SW480 (cell line): ENCODE results near the gene IGSF23.
"Not testable (repeated sequence)": the region's sequence is repeated elsewhere in the genome, so short reads cannot be mapped to it uniquely, and the experiment has no call there.

Experiments
- DNase-seq: peaks from one replicate; pipeline ENCODE4 v3.0.0-alpha.2; 2016; ENCODE audit warnings: low spot score

IGSF23 gene

DNA sequence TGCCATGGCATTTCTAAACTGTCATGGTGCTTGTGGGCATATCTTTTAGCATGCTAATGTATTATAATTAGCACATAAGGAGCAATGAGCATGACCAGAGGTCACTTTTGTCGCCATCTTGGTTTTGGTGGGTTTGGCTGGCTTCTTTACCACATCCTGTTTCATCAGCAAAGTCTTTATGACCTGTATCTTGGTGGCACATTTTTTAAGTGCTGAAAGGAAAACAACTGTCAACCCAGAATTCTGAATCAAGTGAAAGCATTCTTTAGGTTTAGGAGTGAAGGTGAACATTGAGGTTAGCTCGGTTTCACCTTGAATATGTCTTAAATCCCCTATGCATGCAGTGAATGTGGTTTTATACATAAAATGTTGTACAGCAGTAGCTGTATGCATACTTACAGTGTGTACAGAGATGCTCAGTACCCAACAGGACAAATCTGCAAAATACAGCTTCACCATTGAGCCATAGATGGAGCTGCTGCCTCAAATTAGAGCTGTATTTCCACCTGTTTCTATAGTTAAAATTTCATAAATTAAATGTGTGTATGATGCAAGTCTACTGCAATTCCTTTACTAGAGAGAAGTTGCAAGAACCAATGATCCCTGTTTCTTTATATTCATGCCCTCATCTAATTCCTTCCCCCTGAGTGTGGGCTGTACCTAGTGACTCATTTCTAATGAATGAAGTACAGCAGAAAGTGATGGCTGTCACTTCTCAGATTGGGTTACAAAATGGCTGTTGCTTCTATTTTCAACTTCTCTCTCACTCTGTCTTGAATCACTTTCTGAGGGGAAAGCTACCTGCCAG is 25.2 kb upstream of the IGSF23 start:
- peak; percentile 99 for DNase-seq

DNA sequence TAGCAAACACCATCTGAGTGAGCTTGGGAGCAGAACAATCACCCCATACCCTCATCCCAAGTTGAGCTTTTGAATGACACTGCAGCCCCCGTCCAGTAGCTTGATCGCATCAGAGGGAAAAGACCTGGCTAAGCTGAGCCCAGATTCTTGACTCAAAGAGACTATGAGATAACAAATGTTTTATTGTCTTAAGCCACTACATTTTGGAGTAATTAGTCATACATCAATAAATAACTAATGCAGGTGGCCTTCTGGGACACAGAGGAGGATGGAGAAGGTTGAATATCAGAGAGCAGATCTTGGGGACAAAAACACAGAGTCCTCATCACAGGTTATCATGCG is 24.6 kb upstream of the IGSF23 start:
- peak; percentile 89 for DNase-seq

DNA sequence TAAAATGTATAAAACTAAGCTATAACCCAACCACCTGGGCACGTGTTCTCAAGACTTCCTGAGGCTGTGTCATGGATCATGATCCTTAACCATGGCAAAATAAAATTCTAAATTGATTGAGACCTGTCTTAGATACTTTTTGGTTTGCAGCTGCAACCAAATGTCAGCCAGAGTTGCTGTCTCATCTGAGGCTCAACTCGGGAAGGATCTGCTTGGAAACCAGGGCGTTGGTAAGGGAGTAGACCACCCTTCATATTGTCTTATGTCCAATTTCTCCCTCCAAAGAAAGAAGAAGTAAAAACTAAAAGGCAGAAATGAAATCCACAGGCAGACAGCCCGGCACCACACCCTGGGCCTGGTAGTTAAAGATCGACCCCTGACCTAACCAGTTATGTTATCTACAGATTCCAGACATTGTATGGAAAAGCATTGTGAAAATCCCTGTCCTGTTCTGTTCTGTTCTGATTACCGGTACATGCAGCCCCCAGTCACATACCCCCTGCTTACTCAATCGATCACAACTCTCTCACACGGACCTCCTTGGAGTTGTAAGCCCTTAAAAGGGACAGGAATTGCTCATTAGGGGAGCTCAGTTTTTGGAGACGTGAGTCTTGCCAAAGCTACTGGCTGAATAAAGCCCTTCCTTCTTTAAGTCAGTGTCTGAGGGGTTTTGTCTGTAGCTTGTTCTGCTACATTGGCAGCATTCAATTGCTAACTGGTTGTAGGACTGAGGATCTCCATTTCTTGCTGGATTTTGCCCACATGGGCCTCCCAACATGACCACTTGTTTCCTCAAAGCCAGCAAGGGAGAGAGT is 22.9 kb upstream of the IGSF23 start:
- DNase-seq: no peak

DNA sequence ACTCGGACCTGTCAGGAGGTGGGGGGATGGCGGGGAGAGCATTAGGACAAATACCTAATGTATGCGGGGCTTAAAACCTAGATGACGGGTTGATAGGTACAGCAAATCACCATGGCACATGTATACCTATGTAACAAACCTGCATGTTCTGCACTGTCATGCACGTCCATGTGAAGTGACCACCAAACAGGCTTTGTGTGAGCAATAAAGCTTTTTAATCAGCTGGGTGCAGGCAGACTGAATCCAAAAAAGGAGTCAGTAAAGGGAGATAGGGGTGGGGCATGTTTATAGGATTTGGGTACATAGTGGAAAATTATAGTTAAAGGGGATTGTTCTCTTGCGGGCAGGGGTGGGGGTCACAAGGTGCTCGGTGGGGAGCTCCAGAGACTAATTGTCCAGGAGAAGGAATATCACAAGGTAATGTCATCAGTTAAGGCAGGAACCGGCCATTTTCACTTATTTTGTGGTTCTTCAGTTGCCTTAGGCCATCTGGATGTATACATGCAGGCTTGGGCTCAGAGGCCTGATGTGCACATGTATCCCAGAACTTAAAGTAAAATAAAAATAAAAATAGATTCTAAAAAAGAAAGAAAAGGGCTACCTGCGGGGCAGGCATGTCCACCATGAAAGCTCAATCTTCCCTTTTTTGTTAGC is 21.9 kb upstream of the IGSF23 start:
- DNase-seq: not testable (repeated sequence)

DNA sequence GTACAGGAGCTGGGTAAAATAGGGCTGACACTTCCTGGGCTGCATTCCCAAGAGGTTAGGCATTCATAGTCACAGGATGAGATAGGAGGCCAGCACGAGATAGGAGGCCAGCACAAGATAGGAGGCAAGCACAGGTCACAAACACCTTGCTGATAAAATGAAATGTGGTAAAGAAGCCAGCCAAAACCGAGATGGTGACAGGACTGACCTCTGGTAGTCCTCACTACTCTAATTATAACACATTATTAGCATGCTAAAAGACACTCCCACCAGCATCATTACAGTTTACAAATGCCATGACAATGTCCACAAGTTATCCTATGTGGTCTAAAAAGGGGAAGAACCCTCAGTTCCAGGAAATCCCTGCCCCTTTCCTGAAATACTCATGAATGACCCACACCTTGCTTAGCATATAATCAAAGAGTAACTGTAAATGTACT is 20.9 kb upstream of the IGSF23 start:
- no peak for DNase-seq

DNA sequence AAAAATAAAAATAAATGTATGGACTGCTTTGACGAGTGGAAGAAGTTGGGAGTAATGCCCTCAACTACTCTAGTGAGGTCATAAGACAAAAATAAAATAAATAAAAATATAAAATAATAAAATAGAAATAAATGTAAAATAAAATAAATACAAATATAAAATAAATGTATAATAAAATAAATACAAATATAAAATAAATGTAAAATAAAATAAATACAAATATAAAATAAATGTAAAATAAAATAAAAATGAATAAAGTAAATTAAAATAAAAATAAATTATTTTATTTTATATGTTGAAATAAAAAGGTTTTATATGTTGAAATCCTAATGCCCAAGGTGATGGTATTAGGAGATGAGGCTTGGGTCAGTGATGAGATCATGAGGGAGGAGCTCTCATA is 20.1 kb upstream of the IGSF23 start:
- no peak for DNase-seq

DNA sequence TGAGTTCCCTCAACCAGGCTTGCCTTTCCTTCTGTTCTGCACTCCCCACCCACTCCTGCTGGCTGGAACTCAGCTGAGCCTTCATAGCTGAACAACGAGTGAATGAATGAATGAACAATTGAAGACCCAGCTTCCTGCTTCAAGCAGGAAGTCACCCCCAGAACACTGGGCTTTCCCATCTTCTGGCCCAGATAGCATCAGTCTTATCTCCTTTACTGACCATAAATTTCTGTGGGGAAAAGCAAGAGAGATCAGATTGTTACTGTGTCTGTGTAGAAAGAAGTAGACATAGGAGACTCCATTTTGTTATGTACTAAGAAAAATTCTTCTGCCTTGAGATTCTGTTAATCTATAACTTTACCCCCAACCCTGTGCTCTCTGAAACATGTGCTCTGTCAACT is 19.5 kb upstream of the IGSF23 start:
- DNase-seq: not testable (repeated sequence)

DNA sequence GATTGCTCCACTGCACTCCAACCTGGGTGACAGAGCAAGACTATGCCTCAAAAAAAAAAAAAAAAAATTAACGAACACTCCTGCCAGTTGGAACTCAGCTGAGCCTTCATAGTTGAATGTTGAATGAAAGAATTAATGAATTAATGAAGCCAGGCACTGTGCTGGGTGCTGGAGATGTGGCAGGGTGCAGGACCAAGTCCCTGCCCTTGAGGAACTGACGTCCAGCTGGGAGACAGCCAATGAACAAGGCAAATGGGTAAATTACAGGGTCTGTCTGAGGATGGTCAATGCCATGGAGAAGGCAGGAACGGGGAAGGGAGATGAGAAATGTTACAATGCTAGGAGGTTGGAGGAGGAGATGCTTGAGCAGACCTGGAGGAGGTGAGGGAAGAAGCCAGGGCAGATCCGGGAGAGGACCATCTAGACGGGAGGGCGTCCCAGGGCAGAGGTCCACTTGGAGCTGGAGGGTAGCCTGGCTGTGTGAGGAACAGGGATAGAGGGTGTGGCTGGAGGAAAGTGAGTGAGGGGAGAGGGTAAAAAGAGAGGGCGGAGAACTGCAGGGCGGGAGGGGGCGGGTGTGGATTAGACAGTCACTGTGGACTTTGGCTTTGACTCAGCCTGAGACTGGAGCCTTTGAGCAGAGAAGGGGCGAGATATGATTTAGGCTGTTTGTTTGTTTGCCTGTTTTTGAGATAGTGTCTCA is 16.8 kb upstream of the IGSF23 start:
- DNase-seq: peak; percentile 58

DNA sequence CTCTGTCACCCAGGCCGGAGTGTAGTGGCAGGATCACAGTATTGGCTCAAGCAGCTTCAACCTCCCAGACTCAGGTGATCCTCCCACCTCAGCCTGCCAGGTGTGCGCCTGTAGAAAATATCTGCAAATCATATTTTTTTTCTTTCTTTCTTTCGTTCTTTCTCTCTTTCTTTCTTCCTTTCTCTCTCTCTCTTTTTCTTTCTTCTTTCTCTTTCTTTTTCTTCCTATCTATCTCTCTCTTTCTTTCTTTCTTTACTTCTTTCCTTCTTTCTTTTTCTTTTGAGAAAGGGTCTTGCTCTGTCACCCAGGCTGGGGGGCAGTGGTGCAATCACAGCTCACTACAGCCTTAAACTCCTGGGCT is 16.3 kb upstream of the IGSF23 start:
- DNase-seq: no peak

DNA sequence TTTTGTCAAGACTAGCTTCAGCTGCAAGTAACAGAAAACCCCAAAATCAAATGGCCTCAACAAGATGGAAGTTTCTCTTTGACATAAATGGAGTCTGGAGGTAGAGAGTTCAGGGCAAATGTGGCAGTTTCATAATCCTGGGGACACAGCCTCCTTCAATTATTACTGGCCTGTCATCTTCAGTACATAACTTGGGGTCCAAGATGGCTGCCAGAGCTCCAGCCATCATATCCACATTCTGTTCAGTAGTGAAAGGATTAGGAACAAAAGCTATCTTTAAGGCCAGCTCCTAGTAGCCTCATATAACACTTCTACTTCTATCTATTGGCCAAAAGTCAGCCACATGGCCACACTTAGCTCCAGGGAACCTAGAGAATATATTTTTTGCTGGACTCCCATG is 15.0 kb upstream of the IGSF23 start:
- no peak for DNase-seq

DNA sequence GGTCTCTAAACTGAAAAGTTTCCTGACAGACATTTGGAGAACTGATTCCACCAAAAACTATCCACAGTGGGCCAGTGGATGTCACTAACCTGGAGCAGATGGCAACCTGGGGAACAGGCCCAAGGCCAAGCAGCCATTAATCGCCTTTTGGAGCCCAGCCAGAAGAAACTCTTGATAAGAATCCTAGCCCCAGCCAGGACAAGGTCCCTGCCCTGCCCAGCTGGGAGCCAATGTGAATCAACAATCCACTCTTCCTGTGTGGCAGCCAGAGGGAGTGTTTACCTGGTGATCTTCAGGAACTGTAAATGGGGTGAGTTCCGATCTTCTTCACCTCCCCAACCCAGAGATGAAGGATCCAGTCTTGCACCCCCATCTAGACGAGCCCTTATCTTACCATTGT is 14.5 kb upstream of the IGSF23 start:
- DNase-seq: no peak

DNA sequence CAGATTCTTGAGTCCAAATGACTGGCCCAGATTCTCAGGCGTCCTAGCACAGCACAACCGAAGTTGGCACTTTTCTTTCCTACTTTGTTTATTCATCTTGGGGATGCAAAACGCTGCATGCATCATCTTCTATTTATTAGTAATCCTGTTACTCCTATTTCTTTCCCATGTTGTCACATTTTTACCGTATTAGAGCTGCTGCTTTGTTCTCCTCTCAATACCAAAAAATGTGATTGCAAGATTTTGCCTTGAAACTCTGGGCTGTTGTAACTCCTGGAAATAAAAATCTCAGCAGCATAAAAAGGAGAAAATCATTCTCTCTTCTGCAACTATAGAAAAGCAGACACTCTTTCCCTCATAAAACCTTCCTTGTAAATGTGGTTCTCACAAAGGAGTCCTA is 12.9 kb upstream of the IGSF23 start:
- DNase-seq: no peak

DNA sequence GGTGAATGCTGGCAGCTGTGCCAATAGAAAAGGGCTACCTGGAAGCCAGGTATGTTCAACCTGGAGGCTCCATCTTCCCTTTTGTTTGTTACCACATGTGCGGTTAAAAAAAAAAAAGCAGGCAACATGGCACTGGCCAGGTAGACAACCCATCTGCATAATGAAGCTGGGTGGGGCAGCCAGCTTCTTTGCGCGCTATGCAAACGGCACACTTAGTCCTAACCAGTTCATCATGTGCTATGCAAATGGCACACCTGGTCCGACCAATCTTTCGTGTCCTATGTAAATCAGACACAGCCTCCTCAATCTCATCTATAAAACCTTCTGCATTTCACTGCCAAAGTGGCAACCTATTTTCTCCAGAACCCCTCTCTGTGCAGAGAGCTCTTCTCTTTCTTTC is 11.3 kb upstream of the IGSF23 start:
- DNase-seq: peak; percentile 95

DNA sequence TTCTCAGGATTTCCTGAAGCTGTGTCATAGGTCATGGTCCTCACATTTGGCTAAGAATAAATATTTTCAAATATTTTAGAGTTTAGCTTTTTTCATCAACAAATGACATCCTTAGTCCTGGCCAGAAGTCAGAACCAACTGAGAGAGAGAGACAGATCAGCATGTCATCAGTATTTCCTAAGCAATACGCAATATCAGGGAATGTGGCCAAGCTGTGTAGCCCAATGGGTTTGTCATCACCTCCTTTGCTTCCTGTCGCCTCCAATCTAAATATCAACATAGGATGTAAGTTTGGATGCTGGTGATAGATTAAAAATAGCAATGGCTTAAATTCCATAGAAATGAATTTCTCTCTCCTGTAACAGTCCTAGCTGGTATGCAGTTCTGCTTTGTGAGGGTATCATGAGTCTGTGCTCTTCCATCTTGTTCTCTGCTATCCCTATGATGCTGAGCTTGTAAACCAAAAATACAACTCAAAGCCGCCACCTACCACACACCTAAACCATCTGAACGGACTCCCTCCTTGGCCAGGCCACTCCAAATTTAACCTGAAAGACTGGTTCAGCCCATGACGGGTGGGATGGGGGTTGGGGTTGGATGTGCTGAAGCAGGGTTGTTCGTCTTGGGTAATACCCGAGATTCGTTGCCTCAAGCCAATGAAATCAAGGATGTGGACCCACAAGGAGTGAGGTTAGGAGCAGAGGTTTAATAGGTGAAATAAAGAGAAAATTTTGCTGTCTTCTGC is 10.0 kb upstream of the IGSF23 start:
- DNase-seq: no peak

DNA sequence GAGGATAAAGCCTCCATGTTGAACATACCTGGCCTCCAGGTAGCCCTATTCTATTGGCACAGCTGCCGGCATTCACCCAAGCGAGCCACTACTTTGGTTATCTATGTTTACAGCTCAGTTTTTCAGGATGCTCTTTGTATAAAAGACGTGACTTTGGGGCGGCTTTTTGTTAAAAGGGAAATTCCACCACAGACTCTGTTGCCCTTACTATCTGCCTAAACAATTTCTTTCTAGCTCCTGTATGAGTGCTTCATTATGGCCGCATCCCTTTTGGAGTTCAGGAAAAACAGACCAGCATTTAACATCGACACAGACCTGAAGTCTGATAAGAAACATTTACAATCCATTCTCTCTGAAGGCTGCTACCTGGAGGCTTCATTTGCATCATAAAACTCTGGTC is 9.1 kb upstream of the IGSF23 start:
- DNase-seq: no peak

DNA sequence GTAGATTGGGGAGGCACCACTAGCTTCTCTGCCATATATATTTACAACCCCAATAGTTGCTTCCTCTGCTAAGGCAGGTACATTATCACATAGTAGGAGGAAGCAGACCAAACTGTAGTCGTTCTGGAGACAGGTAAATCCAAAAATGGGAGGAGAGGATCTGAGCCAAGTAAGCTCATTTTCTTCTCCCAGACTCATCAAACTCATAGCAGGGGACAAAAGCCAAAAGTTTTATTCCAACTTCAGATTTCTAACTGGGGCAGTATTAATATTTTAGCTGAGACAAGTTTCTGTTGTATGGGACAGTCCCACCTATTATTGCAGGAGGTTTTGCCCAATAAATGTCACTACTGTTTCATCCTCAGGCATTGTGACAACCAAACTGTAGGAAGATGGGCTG is 7.8 kb upstream of the IGSF23 start:
- DNase-seq: no peak

DNA sequence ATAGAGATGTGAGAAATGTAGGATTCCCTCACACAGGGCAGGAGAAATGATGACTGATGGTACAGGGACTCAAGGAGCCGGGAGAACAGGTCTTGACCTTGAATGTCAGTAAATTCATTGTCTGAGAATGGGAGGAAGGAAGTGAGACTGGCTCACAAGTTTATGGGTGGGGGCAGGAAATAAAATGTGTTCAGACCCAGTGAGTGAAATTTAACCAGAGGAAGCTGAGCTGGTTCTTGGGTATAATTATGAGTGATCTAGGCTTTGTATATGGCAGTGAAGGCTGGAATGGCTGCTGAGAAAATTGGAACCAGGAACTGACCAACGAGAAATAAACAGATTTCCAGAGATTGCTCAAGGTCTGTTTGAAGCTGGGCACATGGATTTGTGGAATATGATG is 6.3 kb upstream of the IGSF23 start:
- no peak for DNase-seq

DNA sequence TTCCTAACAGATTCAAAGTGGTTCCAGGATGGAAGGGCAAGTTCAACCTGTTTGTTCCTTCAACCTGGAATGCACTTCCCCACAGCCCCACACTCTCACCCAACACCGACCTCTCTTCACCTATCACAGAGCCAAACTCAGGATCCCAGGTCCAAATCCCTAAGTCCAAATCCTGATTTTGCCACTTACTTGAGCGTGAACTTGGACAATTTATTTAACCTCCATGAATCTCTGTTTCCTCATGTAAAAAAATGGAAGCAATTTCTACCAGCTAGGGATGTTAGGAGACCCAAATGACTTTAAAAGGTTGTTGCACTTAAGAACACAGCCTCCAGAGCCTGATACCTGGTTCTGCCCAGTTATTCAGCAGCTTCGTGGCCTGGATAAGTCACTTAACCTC is 5.4 kb upstream of the IGSF23 start:
- DNase-seq: no peak

DNA sequence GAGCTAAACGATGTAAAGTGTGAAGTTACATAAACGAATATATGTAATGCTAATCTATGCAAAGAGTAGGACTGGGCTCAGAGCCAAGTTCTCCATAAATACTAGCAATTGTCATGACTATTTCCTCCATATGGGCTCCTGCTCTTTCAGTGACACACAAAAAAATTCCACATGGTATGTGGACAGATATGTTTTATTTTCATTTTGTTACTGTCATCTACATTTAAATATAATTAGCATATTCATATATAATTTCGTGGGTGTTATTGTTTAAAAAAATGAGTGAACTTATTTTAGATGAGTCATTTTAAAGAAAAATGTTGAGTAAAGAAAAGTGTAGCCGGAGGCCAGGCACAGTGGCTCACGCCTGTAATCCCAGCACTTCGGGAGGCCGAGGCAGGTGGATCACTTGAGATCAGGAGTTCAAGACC is 5.0 kb upstream of the IGSF23 start:
- DNase-seq: no peak

DNA sequence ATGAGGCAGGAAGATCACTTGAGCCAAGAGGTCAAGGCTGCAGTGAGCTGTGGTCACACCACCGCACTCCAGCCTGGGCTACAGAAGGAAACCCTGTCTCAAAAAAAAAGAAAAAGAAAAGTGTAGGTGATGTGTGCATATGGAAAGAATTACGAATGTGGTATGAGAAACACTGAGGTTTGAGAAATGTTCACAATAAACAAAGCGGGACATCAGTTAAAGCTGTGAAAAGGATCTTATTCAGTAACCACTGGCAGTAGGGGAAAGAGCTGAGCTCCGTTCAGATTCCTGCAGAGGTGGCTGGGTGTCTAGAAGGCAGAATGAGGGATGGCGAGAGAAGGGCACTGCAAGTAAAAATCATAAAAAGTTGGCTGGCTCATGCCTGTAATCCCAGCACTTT is 4.1 kb upstream of the IGSF23 start:
- DNase-seq: no peak

DNA sequence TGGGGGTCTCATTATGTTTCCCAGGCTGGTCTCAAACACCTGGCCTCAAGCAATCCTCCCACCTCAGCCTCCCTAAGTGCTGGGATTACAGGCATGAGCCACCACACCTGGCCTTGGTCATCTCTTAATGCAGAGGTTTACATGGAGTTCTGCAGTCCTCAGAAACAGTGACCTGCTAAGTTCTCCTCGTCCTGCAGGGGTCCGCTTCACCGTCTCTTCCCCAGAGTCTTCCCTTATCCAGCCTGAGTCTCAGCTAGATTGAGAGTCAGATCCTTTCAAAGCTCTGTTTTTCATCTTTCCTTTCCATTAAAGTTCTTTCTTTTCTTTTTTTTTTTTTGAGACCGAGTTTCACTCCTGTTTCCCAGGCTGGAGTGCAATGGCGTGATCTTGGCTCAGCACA is 2.9 kb upstream of the IGSF23 start:
- DNase-seq: not testable (repeated sequence)

DNA sequence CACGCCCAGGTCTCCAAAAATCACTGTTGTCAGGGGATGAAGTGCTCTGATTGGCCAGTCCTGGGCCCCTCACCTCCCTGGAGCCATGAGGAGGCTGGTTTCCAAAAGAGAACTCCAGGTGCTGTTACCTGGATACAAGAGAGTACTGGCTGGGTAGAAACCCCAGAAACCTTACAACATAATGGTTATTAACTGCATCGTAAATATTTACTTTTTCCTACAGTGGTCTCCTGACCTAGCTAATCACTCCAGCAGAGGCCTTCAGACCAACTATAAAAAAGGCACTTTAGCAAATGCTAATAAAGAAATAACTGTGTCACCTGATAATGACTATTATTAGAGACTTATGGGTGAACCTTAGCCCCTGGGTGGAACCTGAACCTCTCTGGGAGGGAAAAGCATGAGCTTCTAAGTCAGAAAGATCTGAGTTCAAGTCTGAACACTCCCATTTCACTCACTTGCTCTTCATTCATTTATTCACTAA is 1.5 kb upstream of the IGSF23 start:
- DNase-seq: no peak
